Measurements from ENCODE around the gene IFNL1. TPM values are rescaled to one million over a fixed set of nuclear protein-coding genes. Genes with fewer than 3 reads are reported as not detected.

IFNL1 gene
- polyA plus RNA-seq, 1 donor from 2014 or later: not detected

DNA sequence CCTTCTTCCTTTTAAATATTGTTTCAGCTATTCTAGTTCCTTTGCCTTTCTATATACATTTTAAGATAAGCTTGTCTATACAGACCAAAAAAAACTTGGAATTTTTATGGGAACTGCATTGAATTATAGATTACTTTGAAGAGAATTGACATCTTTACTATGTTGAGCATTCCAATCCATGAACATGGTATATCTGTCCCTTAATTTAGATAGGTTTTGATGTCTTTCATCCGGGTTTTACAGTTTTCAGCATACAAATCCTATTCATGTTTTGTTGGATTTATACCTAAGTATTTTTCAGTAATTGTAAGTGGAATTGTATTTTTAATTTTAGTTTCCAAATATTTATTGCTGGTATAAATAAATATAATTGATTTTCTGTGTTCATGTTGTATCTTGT, 12.2 kb upstream of the IFNL1 start:
- no peaks in the 10 kb centered on the region for H3K36me3 ChIP-seq (ENCODE audit: insufficient read depth, low read length)
- H3K9me2 ChIP-seq (ENCODE audit: insufficient read depth, low read length): no peaks in the 10 kb centered on the region
- H3K27ac ChIP-seq (ENCODE audit: low read length): no peak overlapping the region
- H2AFZ ChIP-seq (ENCODE audit: low read depth, low read length): no peak overlapping the region
- no peaks in the 10 kb centered on the region for H3F3A ChIP-seq (ENCODE audit: insufficient read depth, low read length, poor library complexity, severe bottlenecking)
- no peak overlapping the region for H3K4me2 ChIP-seq (ENCODE audit: low read length)
- TF ChIP-seq MXI1 (conservative IDR thresholded peaks at IDR 0.05; ENCODE audit: poor library complexity, severe bottlenecking): no peak
- TF ChIP-seq, protein P1, sequence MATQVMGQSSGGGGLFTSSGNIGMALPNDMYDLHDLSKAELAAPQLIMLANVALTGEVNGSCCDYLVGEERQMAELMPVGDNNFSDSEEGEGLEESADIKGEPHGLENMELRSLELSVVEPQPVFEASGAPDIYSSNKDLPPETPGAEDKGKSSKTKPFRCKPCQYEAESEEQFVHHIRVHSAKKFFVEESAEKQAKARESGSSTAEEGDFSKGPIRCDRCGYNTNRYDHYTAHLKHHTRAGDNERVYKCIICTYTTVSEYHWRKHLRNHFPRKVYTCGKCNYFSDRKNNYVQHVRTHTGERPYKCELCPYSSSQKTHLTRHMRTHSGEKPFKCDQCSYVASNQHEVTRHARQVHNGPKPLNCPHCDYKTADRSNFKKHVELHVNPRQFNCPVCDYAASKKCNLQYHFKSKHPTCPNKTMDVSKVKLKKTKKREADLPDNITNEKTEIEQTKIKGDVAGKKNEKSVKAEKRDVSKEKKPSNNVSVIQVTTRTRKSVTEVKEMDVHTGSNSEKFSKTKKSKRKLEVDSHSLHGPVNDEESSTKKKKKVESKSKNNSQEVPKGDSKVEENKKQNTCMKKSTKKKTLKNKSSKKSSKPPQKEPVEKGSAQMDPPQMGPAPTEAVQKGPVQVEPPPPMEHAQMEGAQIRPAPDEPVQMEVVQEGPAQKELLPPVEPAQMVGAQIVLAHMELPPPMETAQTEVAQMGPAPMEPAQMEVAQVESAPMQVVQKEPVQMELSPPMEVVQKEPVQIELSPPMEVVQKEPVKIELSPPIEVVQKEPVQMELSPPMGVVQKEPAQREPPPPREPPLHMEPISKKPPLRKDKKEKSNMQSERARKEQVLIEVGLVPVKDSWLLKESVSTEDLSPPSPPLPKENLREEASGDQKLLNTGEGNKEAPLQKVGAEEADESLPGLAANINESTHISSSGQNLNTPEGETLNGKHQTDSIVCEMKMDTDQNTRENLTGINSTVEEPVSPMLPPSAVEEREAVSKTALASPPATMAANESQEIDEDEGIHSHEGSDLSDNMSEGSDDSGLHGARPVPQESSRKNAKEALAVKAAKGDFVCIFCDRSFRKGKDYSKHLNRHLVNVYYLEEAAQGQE (IDR thresholded peaks at IDR 0.05; ENCODE audit: borderline replicate concordance): no peak
- TF ChIP-seq EP300 (conservative IDR thresholded peaks at IDR 0.05; ENCODE audit: poor library complexity, severe bottlenecking): no peak
- no peak for TF ChIP-seq SMC3 (conservative IDR thresholded peaks at IDR 0.05; ENCODE audit: poor library complexity)
- TF ChIP-seq TAF1 (IDR thresholded peaks at IDR 0.05; ENCODE audit: low read depth): no peak
- H3K79me2 ChIP-seq (replicated peaks; ENCODE audit: insufficient read depth, low read length): no peaks in the 10 kb centered on the region
- H3K9ac ChIP-seq (ENCODE audit: low read length): no peak overlapping the region
- no peaks in the 10 kb centered on the region for H3K9me3 ChIP-seq (ENCODE audit: low read length)
- peaks cover under 1% of the 10 kb centered on the region for H3K27me3 ChIP-seq (ENCODE audit: insufficient read depth, low read depth, low read length)
- no peaks in the 10 kb centered on the region for H4K20me1 ChIP-seq (ENCODE audit: insufficient read depth)
- H3K4me3 ChIP-seq (ENCODE audit: low read length): no peak overlapping the region

DNA sequence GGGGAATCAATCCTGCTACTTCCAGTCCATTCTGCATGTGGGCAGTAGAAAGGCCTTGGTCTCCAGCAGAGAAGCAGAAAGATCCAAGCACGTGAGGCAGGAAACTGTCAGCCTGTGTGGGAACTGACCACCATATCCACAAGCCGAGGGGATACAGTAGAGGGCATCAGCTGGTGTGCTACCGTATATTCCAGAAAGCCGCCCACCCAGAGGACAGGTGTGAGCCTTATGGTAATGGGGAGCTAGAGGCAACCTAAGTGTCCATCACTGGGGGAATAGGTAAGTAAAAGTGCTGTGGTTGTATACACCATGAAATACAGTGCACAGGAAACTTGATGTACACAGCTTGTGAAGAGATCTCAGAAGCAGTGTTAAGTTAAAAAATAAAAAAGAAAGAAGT, 2.8 kb upstream of the IFNL1 start:
- no peak overlapping the region for H3K4me3 ChIP-seq (ENCODE audit: low read length)
- no peak overlapping the region for H3K4me2 ChIP-seq (ENCODE audit: low read length)
- no peaks in the 10 kb centered on the region for H3K9me2 ChIP-seq (ENCODE audit: insufficient read depth, low read length)
- no peak overlapping the region for H3K9ac ChIP-seq (ENCODE audit: low read length)
- H3F3A ChIP-seq (ENCODE audit: insufficient read depth, low read length, poor library complexity, severe bottlenecking): no peaks in the 10 kb centered on the region
- H3K27me3 ChIP-seq (ENCODE audit: insufficient read depth, low read depth, low read length): peaks cover 9% of the 10 kb centered on the region
- no peaks in the 10 kb centered on the region for H3K9me3 ChIP-seq (ENCODE audit: low read length)
- no peaks in the 10 kb centered on the region for H3K36me3 ChIP-seq (ENCODE audit: insufficient read depth, low read length)
- TF ChIP-seq, protein P2, sequence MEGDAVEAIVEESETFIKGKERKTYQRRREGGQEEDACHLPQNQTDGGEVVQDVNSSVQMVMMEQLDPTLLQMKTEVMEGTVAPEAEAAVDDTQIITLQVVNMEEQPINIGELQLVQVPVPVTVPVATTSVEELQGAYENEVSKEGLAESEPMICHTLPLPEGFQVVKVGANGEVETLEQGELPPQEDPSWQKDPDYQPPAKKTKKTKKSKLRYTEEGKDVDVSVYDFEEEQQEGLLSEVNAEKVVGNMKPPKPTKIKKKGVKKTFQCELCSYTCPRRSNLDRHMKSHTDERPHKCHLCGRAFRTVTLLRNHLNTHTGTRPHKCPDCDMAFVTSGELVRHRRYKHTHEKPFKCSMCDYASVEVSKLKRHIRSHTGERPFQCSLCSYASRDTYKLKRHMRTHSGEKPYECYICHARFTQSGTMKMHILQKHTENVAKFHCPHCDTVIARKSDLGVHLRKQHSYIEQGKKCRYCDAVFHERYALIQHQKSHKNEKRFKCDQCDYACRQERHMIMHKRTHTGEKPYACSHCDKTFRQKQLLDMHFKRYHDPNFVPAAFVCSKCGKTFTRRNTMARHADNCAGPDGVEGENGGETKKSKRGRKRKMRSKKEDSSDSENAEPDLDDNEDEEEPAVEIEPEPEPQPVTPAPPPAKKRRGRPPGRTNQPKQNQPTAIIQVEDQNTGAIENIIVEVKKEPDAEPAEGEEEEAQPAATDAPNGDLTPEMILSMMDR (IDR thresholded peaks at IDR 0.05; ENCODE audit: poor library complexity, severe bottlenecking): no peak
- TF ChIP-seq POLR2AphosphoS5 (IDR thresholded peaks at IDR 0.05) (no peak), TAF1 (IDR thresholded peaks at IDR 0.05; ENCODE audit: low read depth) (no peak), RAD21 (conservative IDR thresholded peaks at IDR 0.05) (no peak), EZH2 (IDR thresholded peaks at IDR 0.05; ENCODE audit: borderline replicate concordance, insufficient read depth, low read length, poor library complexity, severe bottlenecking) (no peak), SMC3 (conservative IDR thresholded peaks at IDR 0.05; ENCODE audit: poor library complexity) (no peak), EP300 (conservative IDR thresholded peaks at IDR 0.05; ENCODE audit: poor library complexity, severe bottlenecking) (no peak), MXI1 (conservative IDR thresholded peaks at IDR 0.05; ENCODE audit: poor library complexity, severe bottlenecking) (no peak)
- TF ChIP-seq, protein P1 (IDR thresholded peaks at IDR 0.05; ENCODE audit: borderline replicate concordance): no peak
- no peak overlapping the region for H2AFZ ChIP-seq (ENCODE audit: low read depth, low read length)
- H3K27ac ChIP-seq (ENCODE audit: low read length): no peak overlapping the region
- H4K20me1 ChIP-seq (ENCODE audit: insufficient read depth): no peaks in the 10 kb centered on the region
- H3K79me2 ChIP-seq (replicated peaks; ENCODE audit: insufficient read depth, low read length): no peaks in the 10 kb centered on the region
